AG09309 (cell line): Measurements from ENCODE around the gene URB1.
"Not testable (repeated sequence)": the region's sequence is repeated elsewhere in the genome, so short reads cannot be mapped to it uniquely, and the experiment has no call there.

Source experiments
- DNase-seq: peaks from one replicate; pipeline ENCODE4 v3.0.0-alpha.2; 2010; ENCODE audit warnings: low read depth
- H3K4me3 ChIP-seq: 2 replicates; pipeline ENCODE4 v1.5.1; 2011; ENCODE audit warnings: mild to moderate bottlenecking, low read depth, low read length, moderate library complexity; ENCODE audit not compliant: control insufficient read depth
- CTCF ChIP-seq: IDR thresholded peaks from 2 replicates; pipeline ENCODE4 v1.5.1; 2011; ENCODE audit warnings: mild to moderate bottlenecking, low read depth, low read length, inconsistent platforms; ENCODE audit not compliant: insufficient read depth, control insufficient read depth; ENCODE audit errors: missing control alignments

Gene URB1

DNA sequence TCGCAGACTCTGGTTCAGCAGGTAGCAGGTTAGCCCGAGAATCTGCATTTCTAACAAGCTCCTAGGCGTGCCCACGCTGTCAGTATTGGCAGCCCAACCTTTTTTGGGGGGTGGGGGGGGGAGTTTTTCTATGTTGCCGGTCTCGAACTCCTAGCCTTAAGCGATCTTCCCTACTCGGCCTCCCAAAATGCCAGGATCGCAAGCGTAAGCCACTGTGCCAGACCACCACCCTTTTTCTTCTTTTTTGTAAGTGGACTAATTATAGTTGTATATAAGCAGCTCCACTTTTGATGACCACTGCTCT lies 113.5 kb downstream of the URB1 start:
- no peak for TF ChIP-seq CTCF
- peak overlapping the region; percentile 91 for H3K4me3 ChIP-seq
- no peak for DNase-seq

DNA sequence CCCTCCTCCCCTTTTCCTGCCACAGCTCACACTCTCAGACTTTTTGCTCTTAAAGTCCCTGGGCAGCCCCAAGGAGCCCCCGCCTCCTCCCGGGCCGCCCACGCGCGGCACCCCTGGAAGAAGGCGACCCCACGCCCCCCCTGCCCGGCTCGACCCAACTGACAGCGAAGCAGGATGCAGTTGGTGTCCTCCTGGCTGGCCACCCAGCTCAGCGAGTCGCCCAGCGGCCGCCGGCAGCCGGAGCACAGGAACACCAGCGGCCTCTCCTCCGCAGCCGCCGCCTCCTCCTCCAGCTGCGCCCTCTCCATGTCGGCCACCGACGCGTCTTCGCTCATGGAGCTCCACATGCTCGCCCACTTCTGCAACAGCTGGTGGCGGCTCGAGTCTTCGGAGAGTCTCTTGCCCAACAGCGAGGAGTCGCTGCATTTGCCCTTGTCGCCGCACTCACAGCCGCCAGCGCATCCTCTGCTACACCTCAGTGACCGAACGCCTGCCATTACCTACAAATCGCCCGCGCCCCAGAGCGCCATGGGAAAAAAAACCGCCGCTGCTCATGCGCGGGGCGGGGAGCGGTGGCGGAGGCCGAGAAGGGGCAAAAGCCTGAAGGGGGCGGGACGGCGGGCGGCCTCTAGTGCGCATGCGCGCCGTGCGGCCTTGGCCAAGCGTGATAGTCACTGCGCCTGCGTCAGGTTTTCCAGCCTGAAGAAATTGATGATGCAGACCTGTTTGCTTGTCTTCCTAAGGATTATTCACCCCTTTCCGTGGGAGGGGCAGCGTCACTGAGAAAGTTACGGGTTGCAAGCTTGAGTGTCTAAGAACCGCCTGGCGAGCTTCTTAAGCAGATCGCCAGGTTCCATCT lies 114.1 kb downstream of the URB1 start, which contains the start of gene MIS18A:
Gene MIS18A, minus strand, starts transcription at position 532 of the 859 bp plus-strand sequence. Its CDS starts 35 bp downstream, at position 497.
- TF ChIP-seq CTCF = no peak
- peak; percentile 80 for DNase-seq
- H3K4me3 ChIP-seq = peak within 1 kb of the TSS; percentile 91

DNA sequence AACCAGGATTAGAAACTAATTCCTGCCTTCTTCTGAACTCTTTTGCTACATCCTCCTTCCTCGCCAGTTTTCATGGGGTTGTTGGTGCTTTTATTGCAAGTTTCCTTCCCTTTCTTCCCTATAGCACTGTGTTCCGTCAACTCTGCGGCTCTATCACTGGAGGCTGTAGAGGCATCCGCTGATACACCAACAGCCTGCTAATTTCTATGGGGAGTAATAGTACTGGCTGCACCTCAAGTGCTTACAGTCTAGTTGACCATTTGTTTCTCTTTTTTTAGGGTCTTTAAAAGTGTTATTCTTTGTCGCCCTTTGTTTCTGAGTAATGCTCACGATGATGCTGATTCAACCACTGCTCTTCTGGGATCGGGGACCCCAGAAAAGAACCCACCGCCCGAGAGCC lies 114.7 kb downstream of the URB1 start:
- no peak for DNase-seq
- peak overlapping the region; percentile 91 for H3K4me3 ChIP-seq
- TF ChIP-seq CTCF = no peak

DNA sequence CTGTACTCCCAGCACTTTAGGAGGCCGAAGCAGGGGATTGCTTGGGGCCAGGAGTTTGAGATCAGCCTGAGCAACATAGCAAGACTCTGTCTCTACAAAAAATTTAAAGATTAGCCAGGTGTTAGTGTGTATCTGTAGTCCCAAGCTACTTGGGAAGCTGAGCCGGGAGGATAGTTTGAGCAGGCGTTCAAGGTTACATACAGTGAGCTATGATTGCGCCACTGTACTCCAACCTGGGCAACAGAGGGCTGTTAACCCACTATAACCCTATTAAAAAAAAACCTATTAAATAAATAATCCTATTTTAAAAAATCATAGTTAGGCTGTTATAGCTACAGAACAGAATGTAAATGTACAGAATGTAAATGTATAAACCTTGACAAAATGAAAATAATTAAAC lies 116.1 kb downstream of the URB1 start:
- H3K4me3 ChIP-seq = no peak overlapping the region
- DNase-seq = no peak
- no peak for TF ChIP-seq CTCF

GRCh38 chr21:32270748-32271147 lies 122.1 kb downstream of the URB1 start:
- H3K4me3 ChIP-seq = no peak overlapping the region

GRCh38 chr21:32265321-32265720 lies 127.5 kb downstream of the URB1 start:
- H3K4me3 ChIP-seq, DNase-seq: not testable (repeated sequence)

More at GRCh38 chr21:32270748-32271147, 122.1 kb downstream of the URB1 start:
- no peak for TF ChIP-seq CTCF
- no peak for DNase-seq

- DNase-seq = no peak
- TF ChIP-seq CTCF = no peak
- H3K4me3 ChIP-seq = no peak overlapping the region
Measured at GRCh38 chr21:32261929-32262328, 130.9 kb downstream of the URB1 start.
